GM06990 (cell line): ENCODE measurements around the gene DEPDC4.
"Not testable (repeated sequence)": the region's sequence is repeated elsewhere in the genome, so short reads cannot be mapped to it uniquely, and the experiment has no call there.

Experiments
- DNase-seq: peaks from one replicate; pipeline ENCODE4 v3.0.0-alpha.2; 2011; ENCODE audit not compliant: insufficient read length; ENCODE audit errors: extremely low read depth
- H3K27me3 ChIP-seq: replicated peaks from 2 replicates; pipeline ENCODE4 v1.6.0; 2011; ENCODE audit warnings: low read length; ENCODE audit not compliant: control insufficient read depth, insufficient read depth
- H3K36me3 ChIP-seq: 2 replicates; pipeline ENCODE4 v1.5.1; 2011; ENCODE audit warnings: low read length; ENCODE audit not compliant: control insufficient read depth, insufficient read depth
- H3K4me3 ChIP-seq: replicated peaks from 2 replicates; pipeline ENCODE4 v1.5.1; 2011; ENCODE audit warnings: low read depth, mild to moderate bottlenecking, control low read depth, low read length
- TF ChIP-seq, protein P1 (sequence below): IDR thresholded peaks from 2 replicates; pipeline ENCODE4 v1.5.1; 2011; ENCODE audit warnings: low read length, control low read depth, mild to moderate bottlenecking, inconsistent platforms; ENCODE audit not compliant: insufficient read depth, poor library complexity, severe bottlenecking

DEPDC4 gene

DNA sequence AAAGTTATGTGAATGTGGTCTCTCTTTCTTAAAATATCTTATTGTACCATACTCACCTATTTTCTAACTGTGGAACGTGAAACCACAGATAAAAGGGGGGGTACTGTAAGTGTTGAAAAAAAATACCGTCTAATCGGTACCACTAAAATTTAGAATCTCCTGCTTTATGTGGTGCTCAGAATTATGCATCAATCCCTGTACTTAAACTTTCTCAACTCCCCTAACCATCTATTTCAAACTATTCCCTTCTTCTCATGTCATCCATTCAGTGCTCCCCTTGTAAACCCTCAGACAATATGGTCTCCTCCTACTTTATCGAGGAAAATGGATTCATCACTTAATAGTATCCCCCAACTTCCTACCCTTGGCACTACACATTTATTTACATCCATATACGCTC is 23.7 kb downstream of the DEPDC4 start:
- TF ChIP-seq, protein P1, sequence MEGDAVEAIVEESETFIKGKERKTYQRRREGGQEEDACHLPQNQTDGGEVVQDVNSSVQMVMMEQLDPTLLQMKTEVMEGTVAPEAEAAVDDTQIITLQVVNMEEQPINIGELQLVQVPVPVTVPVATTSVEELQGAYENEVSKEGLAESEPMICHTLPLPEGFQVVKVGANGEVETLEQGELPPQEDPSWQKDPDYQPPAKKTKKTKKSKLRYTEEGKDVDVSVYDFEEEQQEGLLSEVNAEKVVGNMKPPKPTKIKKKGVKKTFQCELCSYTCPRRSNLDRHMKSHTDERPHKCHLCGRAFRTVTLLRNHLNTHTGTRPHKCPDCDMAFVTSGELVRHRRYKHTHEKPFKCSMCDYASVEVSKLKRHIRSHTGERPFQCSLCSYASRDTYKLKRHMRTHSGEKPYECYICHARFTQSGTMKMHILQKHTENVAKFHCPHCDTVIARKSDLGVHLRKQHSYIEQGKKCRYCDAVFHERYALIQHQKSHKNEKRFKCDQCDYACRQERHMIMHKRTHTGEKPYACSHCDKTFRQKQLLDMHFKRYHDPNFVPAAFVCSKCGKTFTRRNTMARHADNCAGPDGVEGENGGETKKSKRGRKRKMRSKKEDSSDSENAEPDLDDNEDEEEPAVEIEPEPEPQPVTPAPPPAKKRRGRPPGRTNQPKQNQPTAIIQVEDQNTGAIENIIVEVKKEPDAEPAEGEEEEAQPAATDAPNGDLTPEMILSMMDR, result no peak
- no peak for DNase-seq
- Histone ChIP-seq H3K36me3 (no peaks in the 10 kb centered on the region), H3K4me3 (no peak overlapping the region), H3K27me3 (no peaks in the 10 kb centered on the region)

DNA sequence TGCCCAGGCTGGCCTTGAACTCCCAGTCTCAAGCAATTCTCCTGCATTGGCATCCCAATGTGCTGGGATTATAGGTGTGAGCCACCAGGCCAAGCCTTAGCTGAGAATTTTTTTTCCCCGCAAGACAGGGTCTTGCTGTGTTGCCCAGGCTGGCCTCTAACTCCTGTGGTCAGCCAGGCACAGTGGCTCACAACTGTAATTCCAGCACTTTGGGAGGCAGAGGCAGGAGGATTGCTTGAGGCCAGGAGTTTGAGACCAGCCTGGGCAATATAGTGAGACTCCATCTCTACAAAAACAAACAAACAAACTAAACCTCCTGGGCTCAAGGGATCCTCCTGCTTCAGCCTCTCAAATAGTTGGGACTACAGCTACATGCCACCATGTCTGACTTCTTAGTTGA is 27.3 kb downstream of the DEPDC4 start:
- TF ChIP-seq, protein P1, result no peak
- no peak overlapping the region for H3K4me3 ChIP-seq
- H3K27me3 ChIP-seq, result no peaks in the 10 kb centered on the region
- no peaks in the 10 kb centered on the region for H3K36me3 ChIP-seq
- no peak for DNase-seq

DNA sequence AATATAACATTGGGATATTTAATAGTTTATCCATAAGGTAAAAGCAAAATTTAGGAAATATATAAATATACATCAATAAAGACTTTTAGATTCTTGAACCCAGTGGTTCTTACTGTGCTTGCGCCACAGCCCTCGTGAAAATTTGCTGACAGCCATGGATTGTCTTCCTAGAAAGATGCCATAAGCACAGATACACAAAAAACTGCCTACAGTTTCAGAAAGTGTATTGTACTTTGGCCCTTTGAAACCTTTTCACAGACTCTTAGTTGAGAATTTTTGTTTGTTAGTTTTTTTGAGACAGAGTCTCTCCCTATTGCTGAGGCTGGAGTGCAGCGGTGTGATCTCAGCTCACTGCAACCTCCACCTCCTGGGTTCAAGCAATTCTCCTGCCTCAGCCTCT is 28.1 kb downstream of the DEPDC4 start:
- no peak for DNase-seq
- Histone ChIP-seq H3K4me3 (no peak overlapping the region), H3K36me3 (no peaks in the 10 kb centered on the region), H3K27me3 (no peaks in the 10 kb centered on the region)
- TF ChIP-seq, protein P1, result no peak

DNA sequence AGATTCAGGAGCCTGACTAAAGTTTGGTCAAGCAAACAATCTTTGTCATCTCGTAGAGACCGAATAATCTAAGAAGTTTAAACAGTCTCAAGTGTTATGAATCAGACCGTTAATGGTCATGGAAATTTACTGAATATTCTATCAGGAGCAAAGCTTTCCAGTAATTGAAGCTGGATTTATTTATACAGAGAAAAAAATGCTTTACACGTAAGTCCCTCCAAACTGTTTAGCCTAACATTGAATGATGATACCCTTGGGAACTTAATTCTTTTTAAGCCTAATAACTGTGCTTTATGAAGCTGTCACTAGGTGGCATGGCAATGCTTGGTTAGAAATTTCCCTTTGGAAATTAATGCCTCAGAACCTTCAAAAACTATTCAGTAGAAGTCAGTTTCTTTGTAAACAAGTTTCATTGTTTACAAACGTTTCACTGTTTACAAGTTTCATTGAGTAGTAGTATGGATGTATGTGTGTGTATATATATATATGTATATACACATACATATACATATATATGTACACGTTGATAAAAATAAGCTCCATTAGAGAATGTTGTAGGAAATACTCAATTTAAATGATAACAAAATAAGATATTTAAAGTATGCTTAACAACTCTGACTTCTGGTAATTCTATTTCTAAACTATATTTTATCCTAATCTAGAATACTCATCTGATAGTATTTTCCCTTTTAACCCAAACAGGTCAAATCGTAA is 32.1 kb downstream of the DEPDC4 start:
- peak; percentile 6 for DNase-seq
- Histone ChIP-seq H3K36me3 (no peaks in the 10 kb centered on the region), H3K4me3 (no peak overlapping the region), H3K27me3 (no peaks in the 10 kb centered on the region)
- TF ChIP-seq, protein P1, result peak; percentile 71

DNA sequence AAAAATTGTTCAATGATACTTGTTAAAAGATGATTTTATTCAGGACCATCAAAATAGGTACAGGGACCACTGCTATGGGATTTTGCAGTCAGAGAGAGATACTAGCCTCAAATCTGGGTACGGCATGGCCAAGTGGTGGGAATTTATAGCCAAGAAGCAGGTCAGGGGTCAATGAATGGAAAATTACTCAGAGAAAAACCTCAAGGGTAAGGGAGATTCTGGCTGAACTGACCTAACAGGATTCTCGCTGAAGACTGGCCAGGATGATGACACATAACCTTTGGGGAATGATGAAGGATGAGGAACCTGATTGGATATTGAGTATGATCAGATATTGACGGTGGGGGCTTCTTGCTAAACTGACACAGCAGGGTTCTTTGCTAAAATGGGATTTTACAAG is 32.7 kb downstream of the DEPDC4 start:
- no peaks in the 10 kb centered on the region for H3K27me3 ChIP-seq
- no peak for DNase-seq
- TF ChIP-seq, protein P1, result no peak
- no peak overlapping the region for H3K4me3 ChIP-seq
- no peaks in the 10 kb centered on the region for H3K36me3 ChIP-seq

DNA sequence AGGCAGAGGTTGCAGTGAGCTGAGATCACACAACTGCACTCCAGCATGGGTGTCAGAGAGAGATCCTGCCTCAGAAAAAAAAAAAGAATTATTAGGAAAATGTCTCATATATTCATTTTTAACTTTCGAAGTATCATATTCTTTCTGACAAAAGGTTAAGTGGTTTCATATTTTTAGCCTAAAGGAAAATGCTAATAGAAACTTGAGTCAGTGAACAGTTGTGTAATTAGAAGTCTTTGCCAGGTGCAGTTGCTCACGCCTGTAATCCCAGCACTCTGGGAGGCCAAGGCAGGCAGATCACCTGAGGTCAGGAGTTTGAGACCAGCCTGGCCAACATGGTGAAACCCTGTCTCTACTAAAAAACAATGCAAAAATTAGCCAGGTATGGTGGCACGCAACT is 35.0 kb downstream of the DEPDC4 start:
- not testable (repeated sequence) for DNase-seq, H3K36me3 ChIP-seq, H3K27me3 ChIP-seq, H3K4me3 ChIP-seq
